IPS-15b (cell line): Measurements from ENCODE around the gene MYO1D.
A peak's percentile ranks its signal among the peaks of the same experiment; 100 is the strongest.
"Not testable (repeated sequence)": the region's sequence is repeated elsewhere in the genome, so short reads cannot be mapped to it uniquely, and the experiment has no call there.

Experiments used
- H3K27me3 ChIP-seq: one replicate; pipeline ENCODE4 v1.6.1; 2013; ENCODE audit warnings: low read length; ENCODE audit not compliant: control insufficient read depth, insufficient read depth
- H3K36me3 ChIP-seq: one replicate; pipeline ENCODE4 v1.6.1; 2013; ENCODE audit warnings: low read length; ENCODE audit not compliant: control insufficient read depth, insufficient read depth
- H3K4me1 ChIP-seq: one replicate; pipeline ENCODE4 v1.6.1; 2013; ENCODE audit warnings: mild to moderate bottlenecking, low read length; ENCODE audit not compliant: control insufficient read depth, insufficient read depth
- H3K4me3 ChIP-seq: one replicate; pipeline ENCODE4 v1.5.1; 2013; ENCODE audit warnings: low read depth, low read length
- H3K9ac ChIP-seq: one replicate; pipeline ENCODE4 v1.6.1; 2013; ENCODE audit warnings: low read depth, mild to moderate bottlenecking, low read length
- H3K9me3 ChIP-seq: one replicate; pipeline ENCODE4 v1.6.1; 2013; ENCODE audit warnings: mild to moderate bottlenecking, low read length; ENCODE audit not compliant: control insufficient read depth, insufficient read depth

Gene MYO1D

DNA sequence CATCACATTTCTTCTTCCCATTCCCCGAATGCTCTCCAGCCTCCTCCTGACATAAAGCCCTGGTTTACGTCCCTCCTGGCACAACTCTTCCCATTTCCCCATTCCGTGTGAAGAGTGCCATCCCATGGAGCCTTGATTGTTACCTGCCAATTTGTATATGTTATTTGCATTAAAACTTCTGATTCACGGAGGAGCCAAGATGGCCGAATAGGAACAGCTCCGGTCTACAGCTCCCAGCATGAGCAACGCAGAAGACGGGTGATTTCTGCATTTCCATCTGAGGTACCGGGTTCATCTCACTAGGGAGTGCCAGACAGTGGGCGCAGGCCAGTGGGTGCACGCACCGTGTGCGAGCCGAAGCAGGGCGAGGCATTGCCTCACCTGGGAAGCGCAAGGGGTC lies 10.0 kb upstream of the MYO1D start:
- not testable (repeated sequence) for H3K9me3 ChIP-seq, H3K9ac ChIP-seq, H3K36me3 ChIP-seq, H3K4me1 ChIP-seq, H3K4me3 ChIP-seq, H3K27me3 ChIP-seq

DNA sequence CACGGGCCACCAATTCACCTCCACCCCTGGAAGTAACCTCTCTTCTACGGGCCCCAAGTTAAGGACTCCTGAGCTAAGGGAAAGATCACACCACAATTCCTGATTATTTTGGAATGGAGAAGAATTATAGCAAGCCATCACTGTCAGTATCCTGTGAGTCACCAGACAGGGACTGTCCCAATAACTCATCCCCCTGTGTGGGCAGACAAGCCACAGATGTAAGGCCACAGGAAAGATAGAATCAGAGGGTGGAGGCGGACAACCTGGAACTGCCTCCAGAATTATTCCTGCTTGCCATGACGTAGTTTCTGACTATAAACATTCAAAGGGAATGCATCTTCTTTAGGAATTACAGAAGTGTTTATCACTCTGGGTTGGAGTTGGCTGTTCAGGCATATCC lies 5.8 kb upstream of the MYO1D start:
- Histone ChIP-seq H3K9me3 (no peaks in the 10 kb centered on the region), H3K9ac (no peak overlapping the region), H3K4me3 (no peak overlapping the region), H3K27me3 (peaks cover 4% of the 10 kb centered on the region), H3K4me1 (no peaks in the 10 kb centered on the region), H3K36me3 (no peaks in the 10 kb centered on the region)

DNA sequence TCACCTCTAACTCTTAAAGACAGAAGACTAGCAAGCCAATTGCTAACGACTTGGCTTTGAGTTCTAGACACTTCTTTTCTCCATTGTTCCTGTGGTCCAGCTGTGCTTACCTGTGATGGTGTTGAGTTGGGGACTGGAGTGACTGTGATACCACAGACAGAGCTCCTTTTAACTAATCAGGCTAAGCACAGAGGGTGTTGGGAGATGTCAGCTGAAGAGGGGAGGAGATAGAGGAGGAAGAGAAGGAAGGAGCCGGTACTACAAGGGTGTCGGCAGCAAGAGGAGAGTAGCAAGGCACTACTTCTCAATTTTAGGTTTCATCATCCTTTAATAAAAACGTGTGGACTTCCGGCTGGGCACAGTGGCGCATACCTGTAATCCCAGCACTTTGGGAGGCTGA lies 5.1 kb upstream of the MYO1D start:
- H3K9me3 ChIP-seq, result no peaks in the 10 kb centered on the region
- no peaks in the 10 kb centered on the region for H3K36me3 ChIP-seq
- H3K4me3 ChIP-seq, result no peak overlapping the region
- H3K9ac ChIP-seq, result no peak overlapping the region
- H3K4me1 ChIP-seq, result no peaks in the 10 kb centered on the region
- H3K27me3 ChIP-seq, result peaks cover 6% of the 10 kb centered on the region

DNA sequence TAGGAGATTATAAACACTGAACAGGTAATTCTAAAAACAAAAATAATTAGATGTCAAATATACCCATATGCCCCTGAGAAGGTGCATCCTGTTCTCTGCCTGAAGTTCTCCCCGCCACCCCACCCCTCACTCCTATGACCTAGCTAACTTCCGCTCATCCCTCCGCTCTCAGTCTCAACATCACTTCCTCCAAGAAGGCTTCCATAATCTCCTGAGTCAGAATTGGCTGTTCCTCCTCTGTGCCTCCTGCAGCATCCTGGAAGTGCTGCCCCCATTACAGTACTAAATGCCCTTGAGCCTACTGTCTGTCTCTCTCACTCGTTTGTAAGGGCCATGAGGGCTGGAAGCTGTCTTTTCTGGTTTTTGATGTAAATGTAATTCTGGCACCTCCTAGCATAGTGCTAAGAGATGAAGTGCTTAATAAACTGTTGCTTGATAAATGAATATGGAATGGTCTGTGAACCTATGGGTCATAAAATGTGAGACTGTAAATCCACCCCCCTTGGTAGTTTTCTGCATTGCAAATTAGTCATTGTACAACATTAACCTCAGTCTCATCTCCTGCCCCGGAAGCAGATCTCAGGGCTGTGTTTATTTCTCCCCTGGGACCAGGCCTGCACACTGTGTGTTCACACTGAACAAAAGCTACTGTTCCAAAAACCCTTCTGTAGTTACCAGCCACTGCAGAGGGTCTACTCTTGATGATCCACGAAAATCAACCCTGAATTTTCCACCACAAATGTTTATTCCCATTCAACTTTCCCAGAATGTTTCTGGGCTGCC lies 3.9 kb upstream of the MYO1D start:
- no peak overlapping the region for H3K4me3 ChIP-seq
- peaks cover 6% of the 10 kb centered on the region for H3K27me3 ChIP-seq
- H3K36me3 ChIP-seq, result no peaks in the 10 kb centered on the region
- H3K9ac ChIP-seq, result no peak overlapping the region
- no peaks in the 10 kb centered on the region for H3K4me1 ChIP-seq
- no peaks in the 10 kb centered on the region for H3K9me3 ChIP-seq

DNA sequence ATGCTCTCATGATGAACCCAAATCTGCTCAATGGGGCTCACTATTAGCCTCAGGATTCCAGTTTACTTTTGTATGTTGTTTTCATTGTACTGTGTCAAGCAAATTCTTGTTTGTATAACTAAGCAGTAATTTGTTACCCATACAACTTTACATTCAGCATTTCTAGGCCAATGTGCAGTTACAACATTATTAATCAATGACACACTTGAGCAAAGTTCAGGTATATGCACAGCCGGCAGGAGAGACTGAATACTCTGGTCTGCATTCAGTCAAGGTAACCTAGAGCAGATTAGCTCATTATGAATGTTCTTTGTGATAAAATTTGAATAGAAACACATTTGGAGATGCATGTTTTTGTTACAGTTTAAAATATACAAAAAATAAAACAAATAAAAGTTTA lies 2.2 kb upstream of the MYO1D start:
- Histone ChIP-seq H3K9me3 (no peaks in the 10 kb centered on the region), H3K4me1 (no peaks in the 10 kb centered on the region), H3K9ac (no peak overlapping the region)

DNA sequence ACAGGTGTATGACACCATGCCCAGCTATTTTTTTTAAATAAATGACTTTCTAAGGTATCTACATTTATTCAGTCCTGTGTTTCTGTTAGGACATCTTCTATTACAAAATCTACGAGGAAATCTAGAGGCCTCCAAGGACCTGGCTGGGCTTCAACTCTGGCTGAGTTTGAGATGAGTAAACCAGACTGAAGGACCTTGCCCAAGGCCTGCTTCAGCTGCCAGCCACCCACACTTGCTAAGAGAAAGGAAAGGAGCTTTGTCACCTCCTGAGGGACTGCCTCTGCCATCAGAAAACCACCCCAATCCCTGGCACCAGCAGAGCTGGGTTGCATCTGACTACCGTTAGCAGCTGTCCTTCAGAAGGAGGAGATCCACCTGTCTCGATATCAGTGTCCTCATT lies 1.3 kb upstream of the MYO1D start:
- no peaks in the 10 kb centered on the region for H3K4me1 ChIP-seq

More for the DNA sequence above, 2.2 kb upstream of the MYO1D start:
- Histone ChIP-seq H3K27me3 (peaks cover 6% of the 10 kb centered on the region), H3K36me3 (no peaks in the 10 kb centered on the region), H3K4me3 (no peak overlapping the region)

DNA sequence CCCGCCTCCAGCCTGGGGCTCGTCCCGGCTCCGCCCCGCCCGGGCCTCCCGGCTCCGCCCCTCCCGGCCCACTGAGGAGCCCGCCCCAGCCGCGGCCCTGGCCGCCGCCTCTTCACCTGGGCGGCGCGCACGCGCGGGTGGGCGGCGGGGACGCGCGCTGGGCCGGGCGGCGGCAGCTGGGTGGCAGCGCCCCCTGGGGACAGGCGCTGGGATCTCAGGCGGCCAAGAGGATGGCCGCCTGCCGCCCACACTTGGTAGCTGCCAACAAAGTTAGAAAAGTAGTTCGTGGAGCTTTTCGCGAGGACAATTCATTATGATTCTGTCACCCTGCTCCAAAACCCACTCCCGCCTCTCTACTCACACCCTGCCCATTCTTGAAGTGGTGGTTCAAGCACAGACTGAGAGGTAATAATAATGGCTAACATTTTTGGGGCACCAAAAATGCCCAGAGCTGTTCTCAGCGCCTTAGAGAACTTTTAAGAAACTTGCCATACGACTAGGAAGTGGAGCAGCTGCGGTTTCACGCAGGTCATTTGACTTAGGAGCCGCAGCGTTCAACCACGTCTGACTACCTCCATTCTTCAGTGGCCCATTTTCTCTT lies 340 bp upstream of the MYO1D start:
- Histone ChIP-seq H3K36me3 (no peaks in the 10 kb centered on the region), H3K9me3 (no peaks in the 10 kb centered on the region), H3K4me1 (no peaks in the 10 kb centered on the region), H3K9ac (peak overlapping the region; percentile 61), H3K27me3 (peaks cover 6% of the 10 kb centered on the region), H3K4me3 (peak overlapping the region; percentile 78)

More for the DNA sequence above, 1.3 kb upstream of the MYO1D start:
- Histone ChIP-seq H3K9me3 (no peaks in the 10 kb centered on the region), H3K27me3 (peaks cover 6% of the 10 kb centered on the region), H3K4me3 (no peak overlapping the region), H3K36me3 (no peaks in the 10 kb centered on the region), H3K9ac (no peak overlapping the region)

DNA sequence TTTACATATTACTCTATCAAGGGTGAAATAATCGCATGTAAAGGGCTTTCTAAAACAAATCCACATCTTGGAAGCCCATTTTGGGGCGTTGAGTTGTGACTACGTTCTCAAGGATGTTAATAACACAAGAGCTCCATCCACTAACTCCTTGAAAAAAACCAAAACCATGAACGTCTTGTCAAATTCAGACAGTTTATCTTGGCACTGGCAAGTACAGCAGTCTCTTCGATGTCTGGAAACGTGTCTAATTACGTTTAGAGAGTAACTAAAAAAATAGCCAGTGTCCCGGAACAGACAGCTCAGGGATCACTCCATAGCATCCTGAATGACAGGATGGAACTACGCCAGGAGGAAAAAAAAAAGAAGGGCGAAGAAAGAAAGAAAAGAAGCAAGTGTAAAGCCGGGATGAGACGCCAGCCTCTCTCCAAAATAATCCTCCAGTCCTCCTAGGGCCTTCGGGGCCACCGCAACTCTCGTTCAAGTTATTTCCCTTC lies 954 bp downstream of the MYO1D start:
- no peaks in the 10 kb centered on the region for H3K36me3 ChIP-seq
- H3K4me1 ChIP-seq, result no peaks in the 10 kb centered on the region
- peaks cover 6% of the 10 kb centered on the region for H3K27me3 ChIP-seq
- peak overlapping the region; percentile 78 for H3K4me3 ChIP-seq
- H3K9ac ChIP-seq, result no peak overlapping the region
- H3K9me3 ChIP-seq, result no peaks in the 10 kb centered on the region

DNA sequence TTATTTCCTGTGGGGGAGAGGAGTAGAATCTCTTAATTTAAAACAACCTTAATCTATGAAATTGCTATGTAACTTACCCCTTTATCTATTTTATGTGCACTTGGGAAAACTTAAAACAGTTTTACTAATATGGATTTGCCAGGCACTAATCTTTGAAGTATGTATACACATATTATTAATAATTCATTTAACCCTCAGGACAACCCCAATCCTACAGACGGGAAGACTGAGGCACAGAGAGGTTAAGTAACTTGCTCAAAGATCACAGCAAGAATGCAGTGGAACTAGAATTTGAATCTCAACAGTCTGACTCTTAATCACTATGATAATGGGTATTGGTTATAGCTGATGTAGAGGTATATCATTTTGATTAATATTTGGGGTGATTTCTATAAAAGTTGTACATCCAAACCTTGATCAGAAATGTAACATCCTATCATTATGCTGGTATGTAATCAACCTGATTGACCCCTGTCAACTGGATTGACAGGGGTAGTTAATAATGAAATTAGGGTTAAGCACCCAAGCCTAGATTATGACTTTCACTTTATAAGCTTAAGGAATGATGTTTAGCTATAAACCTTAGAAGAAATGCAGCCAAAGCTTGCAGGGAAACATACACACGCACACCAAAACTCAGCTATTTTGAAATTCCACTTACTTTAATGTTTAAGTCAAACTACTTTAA lies 1.6 kb downstream of the MYO1D start:
- Histone ChIP-seq H3K4me3 (peak overlapping the region; percentile 78), H3K9me3 (no peaks in the 10 kb centered on the region), H3K36me3 (no peaks in the 10 kb centered on the region), H3K27me3 (peaks cover 6% of the 10 kb centered on the region), H3K4me1 (no peaks in the 10 kb centered on the region), H3K9ac (no peak overlapping the region)

DNA sequence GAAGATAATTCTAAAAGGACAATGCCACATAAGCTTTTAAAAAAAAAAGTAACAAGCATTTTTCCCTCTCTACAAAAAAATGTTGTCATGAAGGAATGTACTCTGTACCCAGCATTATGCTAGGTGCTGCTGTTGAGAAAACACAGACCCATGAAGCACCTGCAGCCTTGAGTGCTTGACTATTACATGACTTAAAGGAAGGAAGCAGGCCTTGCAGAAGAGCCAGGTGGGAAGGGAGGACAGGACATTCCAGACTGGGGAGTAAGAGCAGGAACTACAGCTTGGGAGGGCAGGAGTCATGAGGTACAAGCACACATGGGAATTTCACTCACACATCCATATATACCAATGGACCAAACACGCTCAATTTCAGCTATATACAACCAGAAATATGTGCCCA lies 3.8 kb downstream of the MYO1D start:
- H3K9me3 ChIP-seq, result no peaks in the 10 kb centered on the region
- H3K9ac ChIP-seq, result no peak overlapping the region
- peaks cover 2% of the 10 kb centered on the region for H3K27me3 ChIP-seq
- no peaks in the 10 kb centered on the region for H3K4me1 ChIP-seq
- H3K4me3 ChIP-seq, result no peak overlapping the region
- no peaks in the 10 kb centered on the region for H3K36me3 ChIP-seq

DNA sequence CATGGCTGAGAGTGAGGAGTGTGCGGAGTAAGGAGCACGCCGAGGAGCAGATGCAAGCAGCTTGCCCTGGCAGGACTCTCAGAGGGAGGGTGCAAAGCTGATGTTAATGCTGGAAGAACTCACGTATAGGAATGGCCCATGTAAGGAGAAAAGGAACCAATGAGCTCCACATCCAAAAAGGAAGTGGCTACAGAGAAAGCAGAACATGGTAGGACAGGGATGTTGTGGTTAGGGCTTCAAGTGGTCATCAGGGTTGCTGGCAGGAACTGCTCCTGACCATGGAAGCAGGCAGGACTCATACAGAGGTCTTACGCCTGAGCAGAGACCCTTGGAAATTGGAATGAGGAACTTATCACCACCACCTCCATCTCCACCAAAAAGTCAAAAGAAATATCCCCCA lies 5.2 kb downstream of the MYO1D start:
- Histone ChIP-seq H3K27me3 (no peaks in the 10 kb centered on the region), H3K4me3 (no peak overlapping the region), H3K36me3 (no peaks in the 10 kb centered on the region), H3K9me3 (no peaks in the 10 kb centered on the region), H3K9ac (no peak overlapping the region), H3K4me1 (no peaks in the 10 kb centered on the region)

DNA sequence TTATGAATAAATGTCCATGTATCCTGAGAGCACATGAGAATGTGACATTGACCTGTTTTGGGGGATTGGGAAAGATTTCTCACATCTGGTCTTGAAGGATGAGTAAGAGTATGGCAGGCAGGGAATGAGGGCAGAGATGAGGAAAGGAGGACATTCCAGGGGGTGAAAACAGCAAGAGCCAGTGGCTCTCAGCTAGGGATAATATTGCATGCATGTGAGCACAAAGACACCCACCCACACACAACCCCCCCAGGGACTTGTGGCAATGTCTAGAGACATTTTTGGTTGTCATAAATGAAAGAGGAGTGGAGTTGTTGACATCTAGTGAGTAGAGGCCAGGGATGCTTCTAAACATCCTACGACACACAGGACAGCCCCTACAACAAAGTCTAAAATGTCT lies 6.0 kb downstream of the MYO1D start:
- Histone ChIP-seq H3K36me3 (no peaks in the 10 kb centered on the region), H3K4me3 (no peak overlapping the region), H3K4me1 (no peaks in the 10 kb centered on the region), H3K9me3 (no peaks in the 10 kb centered on the region), H3K27me3 (no peaks in the 10 kb centered on the region), H3K9ac (no peak overlapping the region)
